Measurements from ENCODE around the gene GRIK1. TPM values are rescaled to one million over a fixed set of nuclear protein-coding genes. Genes with fewer than 3 reads are reported as not detected.

GRIK1 gene
- total RNA-seq, 1 donor from 2014 or later, result 5.1 TPM

Other genes with a start within 250 kb of the GRIK1 start
- not detected for gene CLDN17, start 226.8 kb upstream of the GRIK1 start, total RNA-seq (ENCODE audit: insufficient read depth, low replicate concordance)